Mesenchymal stem cell (in vitro differentiated cells and primary cell): ENCODE data around the gene ROCK2.

Source experiments
- DNase-seq: peaks from one replicate; pipeline ENCODE4 v3.0.0-alpha.2; 2013
- H2AFZ ChIP-seq: one replicate; pipeline ENCODE4 v1.6.1; 2013; ENCODE audit warnings: low read depth, mild to moderate bottlenecking, control low read depth, inconsistent platforms, low read length, moderate library complexity
- H2AK5ac ChIP-seq: 2 replicates; pipeline ENCODE4 v1.6.1; 2013; ENCODE audit warnings: low read length, moderate library complexity, mild to moderate bottlenecking, inconsistent platforms; ENCODE audit not compliant: severe bottlenecking
- H2BK120ac ChIP-seq: one replicate; pipeline ENCODE4 v1.6.1; 2013; ENCODE audit warnings: low read depth, mild to moderate bottlenecking, inconsistent platforms, low read length, moderate library complexity
- H2BK12ac ChIP-seq, 2 experiments: one replicate each; pipeline ENCODE4 v1.6.1; 2013; ENCODE audit warnings: inconsistent platforms in 2 of 2, low read length in 2 of 2, mild to moderate bottlenecking in 2 of 2, moderate library complexity in 2 of 2, control low read depth in 1 of 2
- H2BK15ac ChIP-seq: one replicate; pipeline ENCODE4 v1.6.1; 2013; ENCODE audit warnings: mild to moderate bottlenecking, low read depth, inconsistent platforms; ENCODE audit not compliant: poor library complexity, severe bottlenecking
- H2BK5ac ChIP-seq: 2 replicates; pipeline ENCODE4 v1.6.1; 2013; ENCODE audit warnings: low read depth, mild to moderate bottlenecking, low read length, control low read depth, inconsistent platforms; ENCODE audit not compliant: poor library complexity, severe bottlenecking
- H3K14ac ChIP-seq, 2 experiments: one replicate each; pipeline ENCODE4 v1.6.1; 2013; ENCODE audit warnings: inconsistent platforms in 2 of 2, low read length in 2 of 2, control low read depth in 1 of 2, mild to moderate bottlenecking in 1 of 2, moderate library complexity in 1 of 2
- H3K18ac ChIP-seq, 2 experiments: one replicate each; pipeline ENCODE4 v1.6.1; 2013; ENCODE audit warnings: inconsistent platforms in 2 of 2, low read length in 2 of 2, control low read depth in 1 of 2, low read depth in 1 of 2, mild to moderate bottlenecking in 1 of 2
- H3K23ac ChIP-seq, 2 experiments: one replicate each; pipeline ENCODE4 v1.6.1; 2013; ENCODE audit warnings: inconsistent platforms in 2 of 2, low read length in 2 of 2, mild to moderate bottlenecking in 2 of 2, moderate library complexity in 2 of 2, control low read depth in 1 of 2
- H3K27ac ChIP-seq: 2 replicates; pipeline ENCODE4 v1.5.1; 2013; ENCODE audit warnings: mild to moderate bottlenecking, moderate library complexity, low read length, control low read depth, inconsistent platforms; ENCODE audit not compliant: poor library complexity, severe bottlenecking
- H3K27me3 ChIP-seq, 2 experiments: 2 replicates each; pipeline versions ENCODE4 v1.6.1 to v1.7.0; 2013; ENCODE audit warnings: low read length in 2 of 2, mild to moderate bottlenecking in 2 of 2, moderate library complexity in 2 of 2, control low read depth in 1 of 2, inconsistent platforms in 1 of 2; ENCODE audit not compliant: control insufficient read depth in 1 of 2, insufficient read depth in 1 of 2
- H3K36me3 ChIP-seq, 2 experiments: 2 replicates each; pipeline versions ENCODE4 v1.6.1 to v1.7.0; 2013; ENCODE audit warnings: low read length in 2 of 2, control low read depth in 1 of 2, inconsistent platforms in 1 of 2, low read depth in 1 of 2, mild to moderate bottlenecking in 1 of 2; ENCODE audit not compliant: insufficient read depth in 2 of 2, control insufficient read depth in 1 of 2
- H3K4ac ChIP-seq, 2 experiments: one replicate each; pipeline ENCODE4 v1.6.1; 2013; ENCODE audit warnings: inconsistent platforms in 2 of 2, low read length in 2 of 2, mild to moderate bottlenecking in 2 of 2, moderate library complexity in 2 of 2, control low read depth in 1 of 2, low read depth in 1 of 2
- H3K4me1 ChIP-seq: 2 replicates; pipeline ENCODE4 v1.6.1; 2013; ENCODE audit warnings: low read depth, low read length, control low read depth; ENCODE audit not compliant: control insufficient read depth, insufficient read depth
- H3K4me2 ChIP-seq: 2 replicates; pipeline ENCODE4 v1.6.1; 2013; ENCODE audit warnings: low read length, mild to moderate bottlenecking, inconsistent platforms; ENCODE audit not compliant: poor library complexity, severe bottlenecking
- H3K4me3 ChIP-seq, 2 experiments: 2 replicates each; pipeline versions ENCODE4 v1.5.1 to v1.7.0; 2013; ENCODE audit warnings: low read length in 2 of 2, mild to moderate bottlenecking in 2 of 2, control low read depth in 1 of 2, low read depth in 1 of 2; ENCODE audit not compliant: insufficient read depth in 1 of 2
- H3K79me1 ChIP-seq: replicated peaks from 2 replicates; pipeline ENCODE4 v1.6.1; 2013; ENCODE audit warnings: mild to moderate bottlenecking, control low read depth, low read length, inconsistent platforms; ENCODE audit not compliant: poor library complexity, severe bottlenecking
- H3K9ac ChIP-seq: 2 replicates; pipeline ENCODE4 v1.7.0; 2013; ENCODE audit warnings: mild to moderate bottlenecking, low read length, moderate library complexity
- H3K9me3 ChIP-seq: 2 replicates; pipeline ENCODE4 v1.7.0; 2013; ENCODE audit warnings: mild to moderate bottlenecking, low read length; ENCODE audit not compliant: control insufficient read depth
- H4K8ac ChIP-seq: one replicate; pipeline ENCODE4 v1.6.1; 2013; ENCODE audit warnings: inconsistent platforms, mild to moderate bottlenecking, low read length, moderate library complexity
- H4K91ac ChIP-seq: one replicate; pipeline ENCODE4 v1.6.1; 2013; ENCODE audit warnings: mild to moderate bottlenecking, low read length, inconsistent platforms
- WGBS: methylation state at CpG from one replicate; pipeline ENCODE4 v1.1.7; 2013; ENCODE audit warnings: mixed read lengths; 5-methylcytosine and 5-hydroxymethylcytosine counted together

Gene ROCK2

GRCh38 chr2:11389551-11390398 is 45.3 kb upstream of the ROCK2 start:
- Histone ChIP-seq H2BK15ac (no peak overlapping the region), H3K4me3 (no peak overlapping the region), H2BK12ac (peak overlapping the region in 1 of 2 experiments; percentile 38), H2AK5ac (no peak overlapping the region), H3K36me3 (no peaks in the 10 kb centered on the region), H3K4ac (no peak overlapping the region), H2BK120ac (no peak overlapping the region), H2BK5ac (no peak overlapping the region), H3K27me3 (no peaks in the 10 kb centered on the region), H4K91ac (no peak overlapping the region), H3K14ac (no peak overlapping the region), H3K4me2 (no peak overlapping the region), H4K8ac (no peak overlapping the region), H3K23ac (no peak overlapping the region), H3K79me1 (no peaks in the 10 kb centered on the region), H3K9ac (no peak overlapping the region), H3K9me3 (no peaks in the 10 kb centered on the region), H3K18ac (no peak overlapping the region), H3K4me1 (peaks cover 40% of the 10 kb centered on the region), H3K27ac (peak overlapping the region; percentile 5), H2AFZ (no peak overlapping the region)
- WGBS = 62% methylated on average over 18 of the region's 18 CpGs
- DNase-seq = peak; percentile 96

- H4K8ac ChIP-seq = no peak overlapping the region
- H2BK15ac ChIP-seq = no peak overlapping the region
- no peak overlapping the region for H3K4me3 ChIP-seq
- no peak overlapping the region for H2BK12ac ChIP-seq
- H3K9me3 ChIP-seq = no peaks in the 10 kb centered on the region
- no peak overlapping the region for H2BK120ac ChIP-seq
- no peak overlapping the region for H3K27ac ChIP-seq
- H3K79me1 ChIP-seq = no peaks in the 10 kb centered on the region
- H3K4me1 ChIP-seq = peaks cover 37% of the 10 kb centered on the region
- H3K9ac ChIP-seq = no peak overlapping the region
- H3K18ac ChIP-seq = no peak overlapping the region
- no peak for DNase-seq
- no peaks in the 10 kb centered on the region for H3K36me3 ChIP-seq
- no peak overlapping the region for H4K91ac ChIP-seq
- H3K4me2 ChIP-seq = no peak overlapping the region
- no peak overlapping the region for H3K14ac ChIP-seq
- H2AK5ac ChIP-seq = no peak overlapping the region
- H2BK5ac ChIP-seq = no peak overlapping the region
- H2AFZ ChIP-seq = no peak overlapping the region
- H3K23ac ChIP-seq = no peak overlapping the region
- H3K27me3 ChIP-seq = no peaks in the 10 kb centered on the region
- WGBS = 90% methylated on average over 5 of the region's 6 CpGs
- H3K4ac ChIP-seq = no peak overlapping the region
Observed at GRCh38 chr2:11389052-11389420, 44.6 kb upstream of the ROCK2 start.

- Histone ChIP-seq H3K36me3 (no peaks in the 10 kb centered on the region), H3K4ac (no peak overlapping the region), H3K79me1 (no peaks in the 10 kb centered on the region), H4K8ac (no peak overlapping the region), H3K18ac (peak overlapping the region in 1 of 2 experiments; percentile 13), H3K4me1 (peaks cover 33% of the 10 kb centered on the region), H3K4me2 (no peak overlapping the region), H4K91ac (no peak overlapping the region), H3K23ac (no peak overlapping the region), H2BK12ac (peak overlapping the region in 1 of 2 experiments; percentile 7), H2BK120ac (no peak overlapping the region), H3K27ac (no peak overlapping the region), H3K14ac (no peak overlapping the region), H3K4me3 (no peak overlapping the region), H2BK5ac (no peak overlapping the region), H2BK15ac (no peak overlapping the region), H2AK5ac (peak overlapping the region; percentile 7), H3K9ac (no peak overlapping the region), H3K27me3 (no peaks in the 10 kb centered on the region), H2AFZ (no peak overlapping the region), H3K9me3 (no peaks in the 10 kb centered on the region)
- WGBS = 67% methylated on average over 8 of the region's 8 CpGs
- no peak for DNase-seq
Observed at GRCh38 chr2:11388262-11389051, 44.0 kb upstream of the ROCK2 start.

DNA sequence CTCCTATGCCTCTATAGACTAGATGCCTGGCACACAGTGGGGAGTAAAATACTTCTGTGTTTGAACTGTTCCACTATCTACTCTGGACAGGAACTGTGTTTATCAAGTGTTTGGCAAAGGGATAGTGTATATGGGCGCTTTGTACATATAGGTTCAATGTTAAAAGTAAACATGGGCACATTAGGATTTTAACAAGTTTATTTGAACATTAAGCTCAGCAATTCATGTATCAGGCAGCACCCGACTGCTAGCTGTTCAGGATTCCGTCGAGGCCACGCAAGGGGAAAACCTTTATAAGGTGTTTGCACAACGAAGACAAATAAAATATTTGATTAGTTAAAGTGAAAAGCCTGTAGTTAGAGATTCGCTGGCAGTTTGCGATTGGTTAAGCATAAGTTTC is 43.4 kb upstream of the ROCK2 start:
- H3K4me1 ChIP-seq = peaks cover 33% of the 10 kb centered on the region
- H2BK5ac ChIP-seq = no peak overlapping the region
- H3K79me1 ChIP-seq = no peaks in the 10 kb centered on the region
- H3K27me3 ChIP-seq = no peaks in the 10 kb centered on the region
- H3K4ac ChIP-seq = no peak overlapping the region
- H2BK120ac ChIP-seq = no peak overlapping the region
- no peak for DNase-seq
- H3K4me2 ChIP-seq = no peak overlapping the region
- H2AFZ ChIP-seq = no peak overlapping the region
- H3K23ac ChIP-seq = no peak overlapping the region
- H3K14ac ChIP-seq = no peak overlapping the region
- no peak overlapping the region for H3K18ac ChIP-seq
- H3K9ac ChIP-seq = no peak overlapping the region
- H2BK15ac ChIP-seq = no peak overlapping the region
- H3K36me3 ChIP-seq = no peaks in the 10 kb centered on the region
- H2BK12ac ChIP-seq = no peak overlapping the region
- no peak overlapping the region for H4K8ac ChIP-seq
- no peak overlapping the region for H3K4me3 ChIP-seq
- H3K9me3 ChIP-seq = no peaks in the 10 kb centered on the region
- WGBS = 89% methylated on average over 8 of the region's 8 CpGs
- H2AK5ac ChIP-seq = no peak overlapping the region
- no peak overlapping the region for H3K27ac ChIP-seq
- H4K91ac ChIP-seq = no peak overlapping the region
